HAP-1 (cell line): ENCODE data around the gene AMIGO1.

ENCODE experiments used
- DNase-seq, 2 experiments: peaks; one replicate each; pipeline ENCODE4 v3.0.0-alpha.2; 2016 to 2020; ENCODE audit warnings: low spot score in 2 of 2
- H3K27me3 ChIP-seq: fragments of 250-450 bp; sonication (Bioruptor Pico); 2 replicates; pipeline ENCODE4 v1.5.1; 2020; ENCODE audit warnings: low read depth, mild to moderate bottlenecking, moderate library complexity
- H3K36me3 ChIP-seq: fragments of 250-450 bp; sonication (Bioruptor Pico); replicated peaks from 2 replicates; pipeline ENCODE4 v1.5.1; 2020; ENCODE audit warnings: mild to moderate bottlenecking
- H3K4me1 ChIP-seq: fragments of 250-450 bp; sonication (Bioruptor Pico); 2 replicates; pipeline ENCODE4 v1.5.1; 2020; ENCODE audit warnings: mild to moderate bottlenecking
- H3K4me3 ChIP-seq: fragments of 250-450 bp; sonication (Bioruptor Pico); 2 replicates; pipeline ENCODE4 v1.5.1; 2020; ENCODE audit warnings: mild to moderate bottlenecking, moderate library complexity
- H3K9me3 ChIP-seq: fragments of 250-450 bp; sonication (Bioruptor Pico); 2 replicates; pipeline ENCODE4 v1.5.1; 2020; ENCODE audit warnings: mild to moderate bottlenecking, moderate library complexity
- in situ Hi-C: fragments of 300-500 bp; cut with MboI; formaldehyde crosslinking; loops from 3 replicates; pipeline ENCODE4 v1.14.3; 2020; ENCODE audit warnings: low sequenced_read_pairs, inconsistent platforms, mixed read lengths

AMIGO1 gene

GRCh38 chr1:109539676-109540075 is 30.1 kb upstream of the AMIGO1 start, which contains the start of gene GPR61:
Gene GPR61, plus strand, starts transcription at chr1:109539872. Its CDS starts 3,151 bp downstream, at chr1:109543023.
- DNase-seq = no peak
- no peaks in the 10 kb centered on the region for H3K9me3 ChIP-seq
- in situ Hi-C loops = loop anchor here (10.0 kb wide), 2 partner anchors 275 to 445 kb away; partner anchors contain the start of gene AHCYL1
- no peaks in the 10 kb centered on the region for H3K36me3 ChIP-seq
- H3K27me3 ChIP-seq = no peaks in the 10 kb centered on the region; the same call in 1 of the 2 replicates
- no peaks in the 10 kb centered on the region for H3K4me1 ChIP-seq
- H3K4me3 ChIP-seq = no peak within 1 kb of the TSS

GRCh38 chr1:109538827-109539555 is 29.5 kb upstream of the AMIGO1 start:
- Histone ChIP-seq H3K9me3 (no peaks in the 10 kb centered on the region), H3K4me3 (no peak overlapping the region), H3K27me3 (no peaks in the 10 kb centered on the region; the same call in 1 of the 2 replicates), H3K36me3 (no peaks in the 10 kb centered on the region), H3K4me1 (no peaks in the 10 kb centered on the region)
- DNase-seq = no peak
- in situ Hi-C loops = loop anchor here (10.0 kb wide), 1 partner anchor 274 kb away; no protein-coding TSS in a partner anchor

DNA sequence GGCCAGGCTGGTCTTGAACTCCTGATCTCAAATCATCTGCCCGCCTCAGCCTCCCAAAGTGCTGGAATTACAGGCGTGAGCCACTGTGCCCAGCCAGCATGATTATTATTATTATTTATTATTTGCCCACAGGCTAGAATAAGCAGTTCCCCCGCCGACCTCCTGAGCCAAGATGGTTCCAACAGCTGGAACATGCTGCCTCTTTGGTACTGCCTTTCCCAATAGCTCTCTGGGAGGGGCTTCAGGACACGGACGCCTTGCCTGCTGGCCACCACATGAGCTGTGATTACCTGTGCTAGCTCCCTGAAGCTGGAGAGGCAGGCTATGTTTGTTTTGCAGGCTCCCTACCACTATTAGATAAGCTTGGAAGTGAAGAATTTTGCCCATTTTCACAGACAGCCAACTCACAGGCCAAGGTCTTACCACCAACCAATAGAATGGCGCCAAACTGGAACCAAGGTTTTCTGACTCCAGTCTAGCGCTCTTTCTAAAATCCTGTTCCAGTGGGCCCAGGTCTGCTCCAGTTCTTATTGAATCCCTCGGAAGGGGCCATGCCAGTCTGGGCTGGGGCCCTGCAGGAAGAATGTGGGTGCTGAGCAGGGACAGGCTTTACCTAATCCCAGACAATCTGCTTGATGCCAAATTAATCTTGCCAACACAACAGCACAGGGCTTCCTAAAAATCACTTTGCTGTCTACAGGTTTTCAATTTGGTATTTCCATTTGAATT is 28.1 kb upstream of the AMIGO1 start:
- DNase-seq = no peak
- H3K36me3 ChIP-seq = no peaks in the 10 kb centered on the region
- H3K4me3 ChIP-seq = no peak overlapping the region
- in situ Hi-C loops = loop anchor here (10.0 kb wide), 1 partner anchor 273 kb away; no protein-coding TSS in a partner anchor
- H3K9me3 ChIP-seq = no peaks in the 10 kb centered on the region
- peaks cover under 1% of the 10 kb centered on the region for H3K4me1 ChIP-seq
- H3K27me3 ChIP-seq = no peaks in the 10 kb centered on the region; the same call in 1 of the 2 replicates

GRCh38 chr1:109535971-109536491 is 26.5 kb upstream of the AMIGO1 start:
- Histone ChIP-seq H3K36me3 (no peaks in the 10 kb centered on the region), H3K9me3 (no peaks in the 10 kb centered on the region), H3K4me3 (no peak overlapping the region), H3K27me3 (no peaks in the 10 kb centered on the region; the same call in 1 of the 2 replicates), H3K4me1 (peaks cover 8% of the 10 kb centered on the region)
- in situ Hi-C loops = loop anchor here (10.0 kb wide), 1 partner anchor 271 kb away; no protein-coding TSS in a partner anchor
- DNase-seq = no peak

GRCh38 chr1:109535481-109535880 is 26.0 kb upstream of the AMIGO1 start:
- Histone ChIP-seq H3K4me1 (peaks cover 8% of the 10 kb centered on the region), H3K9me3 (no peaks in the 10 kb centered on the region), H3K36me3 (no peaks in the 10 kb centered on the region), H3K4me3 (no peak overlapping the region), H3K27me3 (no peaks in the 10 kb centered on the region)
- in situ Hi-C loops = loop anchor here (10.0 kb wide), 1 partner anchor 271 kb away; no protein-coding TSS in a partner anchor
- DNase-seq = no peak

DNA sequence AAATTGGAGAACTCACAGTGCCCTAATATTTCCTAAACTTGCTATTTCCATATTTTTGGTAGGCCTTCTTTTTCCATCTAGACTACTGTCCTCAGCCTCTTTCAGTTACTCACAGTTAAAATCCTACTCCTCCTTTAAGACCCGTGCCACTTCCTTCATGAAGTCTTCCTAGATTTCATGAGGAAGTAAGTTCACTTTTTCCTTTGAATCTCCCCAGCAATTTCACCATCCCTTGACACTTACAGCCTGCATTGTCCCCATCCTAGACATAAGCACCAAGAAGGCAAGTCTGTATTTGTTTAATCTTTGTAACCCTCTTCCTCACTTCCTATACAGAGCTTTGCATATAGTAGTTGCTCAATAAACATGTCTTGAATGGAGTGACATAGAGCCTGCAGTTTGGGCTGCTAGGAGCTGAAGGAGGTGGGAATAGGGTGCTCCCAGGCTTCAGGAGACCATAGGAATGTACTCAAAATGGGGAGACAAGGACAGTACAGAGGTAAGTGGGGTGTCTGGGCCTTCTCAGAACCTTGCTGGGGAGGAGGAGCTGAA is 24.9 kb upstream of the AMIGO1 start:
- in situ Hi-C loops = loop anchor here (5.0 to 10.0 kb wide), 2 partner anchors 37 to 270 kb away; no protein-coding TSS in a partner anchor
- H3K4me1 ChIP-seq = peaks cover 8% of the 10 kb centered on the region
- H3K27me3 ChIP-seq = no peaks in the 10 kb centered on the region
- H3K36me3 ChIP-seq = no peaks in the 10 kb centered on the region
- no peak for DNase-seq
- no peak overlapping the region for H3K4me3 ChIP-seq
- no peaks in the 10 kb centered on the region for H3K9me3 ChIP-seq

GRCh38 chr1:109532365-109533136 is 23.0 kb upstream of the AMIGO1 start:
- Histone ChIP-seq H3K9me3 (no peaks in the 10 kb centered on the region), H3K36me3 (no peaks in the 10 kb centered on the region), H3K4me3 (peak overlapping the region; percentile 9; the same call in 1 of the 2 replicates), H3K4me1 (peaks cover 8% of the 10 kb centered on the region), H3K27me3 (no peaks in the 10 kb centered on the region)
- peak; percentile 63 to 91 for DNase-seq
- in situ Hi-C loops = loop anchor here (5.0 to 10.0 kb wide), 2 partner anchors 35 to 268 kb away; no protein-coding TSS in a partner anchor

DNA sequence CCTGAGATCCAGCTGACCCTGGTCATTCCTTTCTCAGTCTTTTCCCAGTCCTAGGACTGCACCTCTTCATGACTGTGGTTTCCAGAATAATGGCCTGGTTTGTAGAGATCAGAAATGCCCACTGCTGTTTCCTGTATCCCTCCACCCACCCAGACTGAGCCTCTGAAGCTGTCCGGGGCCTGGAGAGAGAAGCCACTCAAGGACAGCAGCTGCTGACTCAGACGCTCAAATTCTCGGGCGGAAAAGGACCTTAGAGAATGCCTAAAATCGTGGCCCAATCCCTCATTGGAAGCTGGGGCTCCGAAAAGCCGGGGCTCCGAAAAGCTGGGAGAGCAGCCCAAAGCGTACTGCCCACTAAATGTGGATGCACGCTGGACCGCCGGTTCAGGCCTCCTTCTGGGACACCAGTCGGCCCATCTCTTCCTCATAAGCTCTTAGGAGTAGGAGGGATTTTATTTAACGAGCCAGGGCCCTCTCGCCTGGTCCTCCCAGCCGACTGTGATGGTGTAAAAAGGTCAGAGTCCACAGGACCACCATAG is 22.4 kb upstream of the AMIGO1 start:
- in situ Hi-C loops = loop anchor here (5.0 to 10.0 kb wide), 2 partner anchors 35 to 267 kb away; no protein-coding TSS in a partner anchor
- no peak overlapping the region for H3K4me3 ChIP-seq

DNA sequence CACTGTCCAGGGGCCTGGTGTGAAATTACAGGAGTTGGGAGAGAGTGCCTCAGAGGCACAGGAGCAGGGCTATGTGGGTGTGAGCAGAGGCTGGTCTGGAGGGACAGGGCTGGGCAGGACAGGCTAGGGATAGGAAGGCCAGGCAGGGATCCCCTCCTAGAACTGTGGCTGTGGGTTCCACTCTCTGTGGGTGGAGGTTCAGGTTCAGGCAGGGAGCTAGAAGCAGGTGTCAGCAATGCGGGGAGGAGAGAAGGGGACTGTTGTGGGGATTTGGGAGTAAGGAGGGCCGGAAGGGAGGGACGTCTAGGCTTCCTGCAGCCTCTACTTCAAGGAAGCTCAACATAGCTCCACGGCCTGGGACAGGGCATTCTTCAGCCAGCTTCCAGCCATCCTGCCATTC is 21.9 kb upstream of the AMIGO1 start:
- no peaks in the 10 kb centered on the region for H3K36me3 ChIP-seq
- H3K9me3 ChIP-seq = no peaks in the 10 kb centered on the region
- H3K27me3 ChIP-seq = 0 out of 2 replicates have a peak, but pooled peaks cover 3% of the 10 kb centered on the region
- DNase-seq = no peak
- H3K4me1 ChIP-seq = peaks cover 8% of the 10 kb centered on the region
- in situ Hi-C loops = loop anchor here (5.0 to 10.0 kb wide), 2 partner anchors 34 to 267 kb away; no protein-coding TSS in a partner anchor
- H3K4me3 ChIP-seq = no peak overlapping the region

More for the DNA sequence above, 22.4 kb upstream of the AMIGO1 start:
- peaks cover 8% of the 10 kb centered on the region for H3K4me1 ChIP-seq
- H3K27me3 ChIP-seq = 0 out of 2 replicates have a peak, but pooled peaks cover under 1% of the 10 kb centered on the region
- no peaks in the 10 kb centered on the region for H3K9me3 ChIP-seq
- DNase-seq = no peak
- no peaks in the 10 kb centered on the region for H3K36me3 ChIP-seq

DNA sequence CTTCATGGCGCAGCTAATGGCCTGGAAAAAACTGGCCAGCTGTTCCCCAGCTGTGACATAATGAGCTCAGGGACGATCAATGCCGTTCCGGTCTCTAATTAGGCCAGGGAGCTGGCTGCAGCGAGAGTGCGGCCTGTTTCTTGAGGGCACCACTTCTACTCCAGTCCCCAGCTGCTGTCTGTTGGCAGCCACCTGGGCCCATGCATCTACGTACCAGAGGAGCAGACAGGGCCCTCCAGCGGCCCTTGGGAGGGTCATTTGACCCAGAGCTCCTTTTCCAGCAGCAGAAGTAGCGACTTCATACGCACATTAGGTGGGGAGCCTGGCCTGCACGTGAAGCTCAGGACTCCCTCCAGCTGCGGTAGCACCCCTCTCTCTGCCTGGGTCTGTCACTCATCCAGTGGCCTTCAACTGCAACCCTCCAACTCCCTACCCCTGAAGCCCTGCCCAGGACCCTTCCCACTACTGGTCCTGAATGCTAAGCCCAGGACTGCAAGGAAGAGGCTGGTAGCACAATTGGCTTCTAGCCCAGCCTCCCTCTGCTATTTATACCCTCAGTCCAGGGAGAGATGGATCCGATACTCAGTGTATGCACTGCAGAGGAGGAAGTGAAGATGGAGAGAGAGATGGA is 21.0 kb upstream of the AMIGO1 start:
- Histone ChIP-seq H3K36me3 (no peaks in the 10 kb centered on the region), H3K27me3 (0 out of 2 replicates have a peak, but pooled peaks cover 3% of the 10 kb centered on the region), H3K4me3 (no peak overlapping the region), H3K4me1 (peaks cover 8% of the 10 kb centered on the region), H3K9me3 (no peaks in the 10 kb centered on the region)
- in situ Hi-C loops = loop anchor here (5.0 to 10.0 kb wide), 2 partner anchors 33 to 266 kb away; no protein-coding TSS in a partner anchor
- DNase-seq = no peak

GRCh38 chr1:109529881-109530456 is 20.4 kb upstream of the AMIGO1 start:
- in situ Hi-C loops = loop anchor here (5.0 to 10.0 kb wide), 2 partner anchors 33 to 265 kb away; no protein-coding TSS in a partner anchor
- H3K4me3 ChIP-seq = no peak overlapping the region
- no peak for DNase-seq
- H3K4me1 ChIP-seq = peaks cover 8% of the 10 kb centered on the region
- H3K9me3 ChIP-seq = no peaks in the 10 kb centered on the region
- no peaks in the 10 kb centered on the region for H3K36me3 ChIP-seq
- 0 out of 2 replicates have a peak, but pooled peaks cover 3% of the 10 kb centered on the region for H3K27me3 ChIP-seq
